Activated naive CD8-positive, alpha-beta T cell treated with anti-CD3 and anti-CD28 coated beads, Interleukin-2, amount 10 ng/mL, durations not matched to agents 7 days and 5 days (primary cell): Measurements from ENCODE around the gene SULT4A1. TPM values are rescaled to one million over a fixed set of nuclear protein-coding genes. Genes with fewer than 3 reads are reported as not detected.

Source experiments
- ATAC-seq: fragments of 150-1000 bp; cut with Tn5 transposase; one replicate; pipeline ENCODE4 v1.10.0; 2021; ENCODE audit warnings: low read depth, moderate library complexity
- POLR2A ChIA-PET: fragments of 350-600 bp; sonication (Branson Sonifier 250); formaldehyde crosslinking; loops from one replicate; lab custom pipeline; 2021; ENCODE audit warnings: antibody characterized with exemption; lab: Charles Lee
- DNase-seq: peaks from one replicate; pipeline ENCODE4 v3.0.0; 2021
- H3K27ac Mint-ChIP-seq: one replicate; pipeline ENCODE4 v1.8.0; 2022; ENCODE audit warnings: mild to moderate bottlenecking, mixed read lengths
- H3K27me3 Mint-ChIP-seq: one replicate; pipeline ENCODE4 v1.8.0; 2022; ENCODE audit warnings: mild to moderate bottlenecking, moderate library complexity, mixed read lengths
- H3K36me3 Mint-ChIP-seq: one replicate; pipeline ENCODE4 v1.8.0; 2021; ENCODE audit warnings: mild to moderate bottlenecking, mixed read lengths
- H3K4me1 Mint-ChIP-seq: one replicate; pipeline ENCODE4 v1.8.0; 2021; ENCODE audit warnings: mixed read lengths
- H3K4me3 Mint-ChIP-seq: one replicate; pipeline ENCODE4 v1.8.0; 2022; ENCODE audit warnings: mild to moderate bottlenecking, moderate library complexity, mixed read lengths
- H3K9me3 Mint-ChIP-seq: one replicate; pipeline ENCODE4 v1.8.0; 2021; ENCODE audit warnings: mixed read lengths
- total RNA-seq, 2 experiments: library from RNA; stranded (reverse); gene quantifications; one replicate each; pipeline ENCODE4 v1.2.3, GENCODE V29; 2021

Gene SULT4A1
- total RNA-seq, 2 experiments from 2014 or later, result not detected

GRCh38 chr22:43829904-43830851, 32.1 kb downstream of the SULT4A1 start:
- no peak overlapping the region for H3K4me3 Mint-ChIP-seq
- peaks cover 5% of the 10 kb centered on the region for H3K27me3 Mint-ChIP-seq
- no peak overlapping the region for H3K27ac Mint-ChIP-seq
- no peaks in the 10 kb centered on the region for H3K9me3 Mint-ChIP-seq
- no peaks in the 10 kb centered on the region for H3K4me1 Mint-ChIP-seq
- DNase-seq, result peak; percentile 1
- no peaks in the 10 kb centered on the region for H3K36me3 Mint-ChIP-seq
- POLR2A ChIA-PET, result no interaction called here
- ATAC-seq, result no peak

- Mint-ChIP-seq H3K27me3 (peaks cover 2% of the 10 kb centered on the region), H3K9me3 (no peaks in the 10 kb centered on the region), H3K27ac (no peak overlapping the region), H3K36me3 (no peaks in the 10 kb centered on the region), H3K4me1 (no peaks in the 10 kb centered on the region), H3K4me3 (no peak overlapping the region)
- POLR2A ChIA-PET, result no interaction called here
- DNase-seq (peak; percentile 6), ATAC-seq (no peak)
Measured at GRCh38 chr22:43828998-43829782, 33.1 kb downstream of the SULT4A1 start.

- Mint-ChIP-seq H3K4me1 (no peaks in the 10 kb centered on the region), H3K9me3 (no peaks in the 10 kb centered on the region), H3K4me3 (no peak overlapping the region), H3K36me3 (no peaks in the 10 kb centered on the region), H3K27ac (no peak overlapping the region), H3K27me3 (peaks cover 2% of the 10 kb centered on the region)
- POLR2A ChIA-PET, result no interaction called here
- no peak for ATAC-seq
- peak; percentile 5 for DNase-seq
Measured at GRCh38 chr22:43828725-43828997, 33.7 kb downstream of the SULT4A1 start.

GRCh38 chr22:43827926-43828724, 34.2 kb downstream of the SULT4A1 start:
- no peaks in the 10 kb centered on the region for H3K9me3 Mint-ChIP-seq
- no peak for ATAC-seq
- no peak overlapping the region for H3K4me3 Mint-ChIP-seq
- no peak overlapping the region for H3K27ac Mint-ChIP-seq
- H3K4me1 Mint-ChIP-seq, result no peaks in the 10 kb centered on the region
- POLR2A ChIA-PET, result no interaction called here
- peak; percentile 6 for DNase-seq
- no peaks in the 10 kb centered on the region for H3K36me3 Mint-ChIP-seq
- peaks cover 1% of the 10 kb centered on the region for H3K27me3 Mint-ChIP-seq

- ATAC-seq (no peak), DNase-seq (no peak)
- Mint-ChIP-seq H3K27ac (no peak overlapping the region), H3K4me1 (no peaks in the 10 kb centered on the region), H3K27me3 (no peaks in the 10 kb centered on the region), H3K4me3 (no peak overlapping the region), H3K36me3 (no peaks in the 10 kb centered on the region), H3K9me3 (no peaks in the 10 kb centered on the region)
- POLR2A ChIA-PET, result interaction anchor here (0.6 kb wide), 1 partner anchor 16 kb away, joined by 5 read pairs; no protein-coding TSS in a partner anchor
Measured at GRCh38 chr22:43827003-43827735, 35.1 kb downstream of the SULT4A1 start.

- no peak for DNase-seq
Measured at GRCh38 chr22:43826142-43827002, 35.9 kb downstream of the SULT4A1 start.

GRCh38 chr22:43825651-43826050, 36.7 kb downstream of the SULT4A1 start:
- POLR2A ChIA-PET, result no interaction called here
- no peak for ATAC-seq
- H3K4me3 Mint-ChIP-seq, result no peak overlapping the region
- H3K27me3 Mint-ChIP-seq, result no peaks in the 10 kb centered on the region
- DNase-seq, result no peak
- H3K27ac Mint-ChIP-seq, result no peak overlapping the region
- H3K36me3 Mint-ChIP-seq, result no peaks in the 10 kb centered on the region
- no peaks in the 10 kb centered on the region for H3K9me3 Mint-ChIP-seq
- H3K4me1 Mint-ChIP-seq, result no peaks in the 10 kb centered on the region

More at GRCh38 chr22:43826142-43827002, 35.9 kb downstream of the SULT4A1 start:
- POLR2A ChIA-PET, result interaction anchor here (0.6 kb wide), 1 partner anchor 17 kb away, joined by 5 read pairs; no protein-coding TSS in a partner anchor
- Mint-ChIP-seq H3K9me3 (no peaks in the 10 kb centered on the region), H3K4me3 (no peak overlapping the region), H3K27me3 (no peaks in the 10 kb centered on the region), H3K27ac (no peak overlapping the region), H3K4me1 (no peaks in the 10 kb centered on the region), H3K36me3 (no peaks in the 10 kb centered on the region)
- ATAC-seq, result no peak

GRCh38 chr22:43824724-43825420, 37.4 kb downstream of the SULT4A1 start:
- H3K4me1 Mint-ChIP-seq, result no peaks in the 10 kb centered on the region
- H3K27ac Mint-ChIP-seq, result no peak overlapping the region
- no peaks in the 10 kb centered on the region for H3K36me3 Mint-ChIP-seq
- no peaks in the 10 kb centered on the region for H3K9me3 Mint-ChIP-seq
- DNase-seq (no peak), ATAC-seq (no peak)
- POLR2A ChIA-PET, result no interaction called here
- H3K4me3 Mint-ChIP-seq, result no peak overlapping the region
- no peaks in the 10 kb centered on the region for H3K27me3 Mint-ChIP-seq

- Mint-ChIP-seq H3K9me3 (no peaks in the 10 kb centered on the region), H3K4me1 (no peaks in the 10 kb centered on the region), H3K27ac (no peak overlapping the region), H3K36me3 (no peaks in the 10 kb centered on the region), H3K4me3 (no peak overlapping the region), H3K27me3 (no peaks in the 10 kb centered on the region)
- POLR2A ChIA-PET, result no interaction called here
- ATAC-seq, result no peak
- no peak for DNase-seq
Measured at GRCh38 chr22:43823911-43824665, 38.2 kb downstream of the SULT4A1 start.

GRCh38 chr22:43823353-43823908, 38.9 kb downstream of the SULT4A1 start:
- ATAC-seq, result no peak
- H3K27me3 Mint-ChIP-seq, result no peaks in the 10 kb centered on the region
- H3K4me3 Mint-ChIP-seq, result no peak overlapping the region
- no peaks in the 10 kb centered on the region for H3K36me3 Mint-ChIP-seq
- H3K27ac Mint-ChIP-seq, result no peak overlapping the region
- no peak for DNase-seq
- POLR2A ChIA-PET, result no interaction called here
- H3K9me3 Mint-ChIP-seq, result no peaks in the 10 kb centered on the region
- H3K4me1 Mint-ChIP-seq, result no peaks in the 10 kb centered on the region
